Coronary artery (tissue), 2 donors: ENCODE measurements around the gene PFKL.

Experiments
- DNase-seq: peaks from one replicate; pipeline ENCODE4 v3.0.0-alpha.2; 2017; ENCODE audit warnings: low spot score
- H3K27ac ChIP-seq, 2 donors: fragments of 200-600 bp; sonication (generic); one replicate each; pipeline ENCODE4 v1.5.1; 2016 to 2019
- H3K4me3 ChIP-seq: fragments of 200-600 bp; sonication (generic); 2 replicates; pipeline ENCODE4 v1.5.1; 2016; ENCODE audit warnings: mild to moderate bottlenecking, moderate library complexity
- TF ChIP-seq, protein P1 (sequence below): fragments of 200-600 bp; sonication (generic); IDR thresholded peaks from one replicate; pipeline ENCODE4 v1.5.1; 2019; ENCODE audit warnings: antibody characterized with exemption

Gene PFKL

GRCh38 chr21:44333509-44334328 lies 33.9 kb downstream of the PFKL start:
- Histone ChIP-seq H3K27ac (no peak overlapping the region), H3K4me3 (no peak overlapping the region)
- DNase-seq: no peak
- TF ChIP-seq, protein P1, sequence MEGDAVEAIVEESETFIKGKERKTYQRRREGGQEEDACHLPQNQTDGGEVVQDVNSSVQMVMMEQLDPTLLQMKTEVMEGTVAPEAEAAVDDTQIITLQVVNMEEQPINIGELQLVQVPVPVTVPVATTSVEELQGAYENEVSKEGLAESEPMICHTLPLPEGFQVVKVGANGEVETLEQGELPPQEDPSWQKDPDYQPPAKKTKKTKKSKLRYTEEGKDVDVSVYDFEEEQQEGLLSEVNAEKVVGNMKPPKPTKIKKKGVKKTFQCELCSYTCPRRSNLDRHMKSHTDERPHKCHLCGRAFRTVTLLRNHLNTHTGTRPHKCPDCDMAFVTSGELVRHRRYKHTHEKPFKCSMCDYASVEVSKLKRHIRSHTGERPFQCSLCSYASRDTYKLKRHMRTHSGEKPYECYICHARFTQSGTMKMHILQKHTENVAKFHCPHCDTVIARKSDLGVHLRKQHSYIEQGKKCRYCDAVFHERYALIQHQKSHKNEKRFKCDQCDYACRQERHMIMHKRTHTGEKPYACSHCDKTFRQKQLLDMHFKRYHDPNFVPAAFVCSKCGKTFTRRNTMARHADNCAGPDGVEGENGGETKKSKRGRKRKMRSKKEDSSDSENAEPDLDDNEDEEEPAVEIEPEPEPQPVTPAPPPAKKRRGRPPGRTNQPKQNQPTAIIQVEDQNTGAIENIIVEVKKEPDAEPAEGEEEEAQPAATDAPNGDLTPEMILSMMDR: no peak

DNA sequence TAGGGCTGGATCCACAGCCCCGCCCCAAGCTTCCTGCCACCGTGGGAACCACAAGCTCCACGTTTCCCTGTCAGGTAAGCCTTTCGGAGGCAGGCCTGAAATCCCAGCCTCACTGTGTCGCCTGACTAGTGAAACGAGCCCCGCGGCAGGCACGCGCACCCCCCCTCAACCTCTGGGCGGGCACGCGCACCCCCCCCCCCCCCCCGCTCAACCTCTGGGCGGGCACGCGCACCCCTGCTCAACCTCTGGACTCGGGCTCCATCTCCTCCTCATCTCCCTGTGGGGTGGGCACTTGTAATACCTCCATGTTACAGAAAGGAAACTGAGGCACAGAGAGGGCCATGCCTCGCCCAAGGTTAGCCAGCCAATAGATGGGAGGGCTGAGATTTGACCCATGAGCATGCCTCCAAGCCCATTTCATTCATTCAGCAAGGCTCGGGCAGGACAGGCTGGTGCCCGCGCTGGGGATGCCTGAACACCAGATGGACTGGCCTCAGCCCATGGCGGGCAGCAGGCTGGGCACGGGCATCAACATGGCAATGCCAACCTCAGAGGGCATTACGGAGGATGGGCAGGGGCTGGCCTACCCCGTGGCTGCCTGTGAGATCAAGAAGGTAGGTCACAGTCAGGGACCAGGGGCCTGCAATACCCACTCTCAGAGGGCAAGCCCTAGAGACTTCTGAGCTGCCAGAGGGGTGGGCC lies 34.6 kb downstream of the PFKL start:
- DNase-seq: no peak
- Histone ChIP-seq H3K27ac (no peak overlapping the region), H3K4me3 (no peak overlapping the region)
- TF ChIP-seq, protein P1: no peak

GRCh38 chr21:44335266-44336059 lies 35.6 kb downstream of the PFKL start:
- no peak for DNase-seq
- Histone ChIP-seq H3K27ac (no peak overlapping the region), H3K4me3 (no peak overlapping the region)
- TF ChIP-seq, protein P1: no peak

- DNase-seq: no peak
- TF ChIP-seq, protein P1: no peak
- no peak overlapping the region for H3K4me3 ChIP-seq
- no peak overlapping the region for H3K27ac ChIP-seq
Measured at GRCh38 chr21:44337449-44337848, 37.6 kb downstream of the PFKL start.

GRCh38 chr21:44337941-44338895 lies 38.4 kb downstream of the PFKL start:
- Histone ChIP-seq H3K27ac (peak overlapping the region; percentile 84 to 99), H3K4me3 (peak overlapping the region; percentile 73)
- DNase-seq: peak; percentile 92
- TF ChIP-seq, protein P1: no peak
